Measurements from ENCODE around the gene TRIM40.

TRIM40 gene

GRCh38 chr6:30150671-30151395 is 14.9 kb downstream of the TRIM40 start:
- H3K27ac Mint-ChIP-seq = no peak overlapping the region
- TF ChIP-seq, protein P1, sequence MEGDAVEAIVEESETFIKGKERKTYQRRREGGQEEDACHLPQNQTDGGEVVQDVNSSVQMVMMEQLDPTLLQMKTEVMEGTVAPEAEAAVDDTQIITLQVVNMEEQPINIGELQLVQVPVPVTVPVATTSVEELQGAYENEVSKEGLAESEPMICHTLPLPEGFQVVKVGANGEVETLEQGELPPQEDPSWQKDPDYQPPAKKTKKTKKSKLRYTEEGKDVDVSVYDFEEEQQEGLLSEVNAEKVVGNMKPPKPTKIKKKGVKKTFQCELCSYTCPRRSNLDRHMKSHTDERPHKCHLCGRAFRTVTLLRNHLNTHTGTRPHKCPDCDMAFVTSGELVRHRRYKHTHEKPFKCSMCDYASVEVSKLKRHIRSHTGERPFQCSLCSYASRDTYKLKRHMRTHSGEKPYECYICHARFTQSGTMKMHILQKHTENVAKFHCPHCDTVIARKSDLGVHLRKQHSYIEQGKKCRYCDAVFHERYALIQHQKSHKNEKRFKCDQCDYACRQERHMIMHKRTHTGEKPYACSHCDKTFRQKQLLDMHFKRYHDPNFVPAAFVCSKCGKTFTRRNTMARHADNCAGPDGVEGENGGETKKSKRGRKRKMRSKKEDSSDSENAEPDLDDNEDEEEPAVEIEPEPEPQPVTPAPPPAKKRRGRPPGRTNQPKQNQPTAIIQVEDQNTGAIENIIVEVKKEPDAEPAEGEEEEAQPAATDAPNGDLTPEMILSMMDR (IDR thresholded peaks at IDR 0.05; ENCODE audit: unreplicated experiment in 3 of 3) = no peak
- H3K9me3 Mint-ChIP-seq = peaks cover 2% of the 10 kb centered on the region
- peaks cover 11% of the 10 kb centered on the region for H3K4me1 Mint-ChIP-seq
- no peaks in the 10 kb centered on the region for H3K36me3 Mint-ChIP-seq (ENCODE audit: low read depth)
- H3K27me3 Mint-ChIP-seq (ENCODE audit: low read depth) = peaks cover 22% of the 10 kb centered on the region
- H3K4me3 Mint-ChIP-seq = no peak overlapping the region

DNA sequence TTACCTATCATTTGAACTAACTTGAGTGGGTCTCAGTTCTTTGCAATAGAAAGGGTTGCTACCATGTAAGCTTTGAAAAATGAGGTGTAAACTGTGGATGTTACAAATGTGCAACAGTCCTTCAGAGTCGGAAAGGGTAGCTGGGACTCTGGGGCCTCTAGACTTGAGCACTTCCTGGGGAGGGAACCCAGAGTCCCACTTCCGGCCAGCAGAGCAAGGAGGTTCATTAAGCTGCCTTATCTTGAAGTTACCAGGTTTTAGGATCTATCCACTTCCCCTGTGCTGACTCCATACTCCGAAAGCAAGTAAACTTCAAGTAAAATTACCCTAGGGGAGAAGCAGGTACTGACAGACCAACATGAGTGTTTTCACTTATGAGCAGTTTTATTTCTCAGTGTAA is 15.6 kb downstream of the TRIM40 start:
- Mint-ChIP-seq H3K27ac (no peak overlapping the region), H3K4me3 (no peak overlapping the region), H3K9me3 (peaks cover 2% of the 10 kb centered on the region), H3K4me1 (peaks cover 16% of the 10 kb centered on the region), H3K36me3 (ENCODE audit: low read depth) (no peaks in the 10 kb centered on the region), H3K27me3 (ENCODE audit: low read depth) (peaks cover 18% of the 10 kb centered on the region)
- TF ChIP-seq, protein P1 (IDR thresholded peaks at IDR 0.05; ENCODE audit: unreplicated experiment in 3 of 3) = no peak

DNA sequence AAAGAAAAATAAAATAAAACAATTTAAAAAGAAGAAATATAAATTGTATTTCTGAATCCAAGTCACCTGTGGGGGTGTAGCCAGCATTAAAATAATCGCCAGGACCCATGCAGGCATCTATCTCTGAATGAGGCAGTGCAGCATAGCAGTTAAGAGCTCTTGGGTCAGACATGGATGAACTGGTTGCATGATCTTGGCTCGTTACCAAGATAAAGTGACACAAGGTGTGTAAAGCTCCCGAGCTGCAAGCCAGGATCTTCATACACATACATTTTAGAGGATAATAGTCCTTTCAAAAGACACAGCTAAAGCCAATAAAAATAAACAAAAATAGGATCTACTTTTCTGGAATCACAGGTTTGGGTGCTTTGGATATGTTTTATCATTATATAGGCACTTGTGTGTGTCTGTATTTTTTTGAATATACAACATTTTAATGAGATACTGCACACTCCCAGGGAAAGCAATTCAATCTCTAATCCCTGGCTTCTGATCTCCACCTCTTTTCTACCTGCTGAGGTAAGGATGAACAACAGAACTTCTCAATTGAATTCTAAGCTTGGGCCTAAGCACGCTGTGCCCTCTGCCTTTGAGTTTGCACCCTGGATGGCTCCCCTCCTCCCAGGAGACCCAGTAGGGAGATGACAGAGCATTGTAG is 16.2 kb downstream of the TRIM40 start:
- Mint-ChIP-seq H3K27ac (no peak overlapping the region), H3K36me3 (ENCODE audit: low read depth) (no peaks in the 10 kb centered on the region), H3K9me3 (peaks cover 2% of the 10 kb centered on the region)

DNA sequence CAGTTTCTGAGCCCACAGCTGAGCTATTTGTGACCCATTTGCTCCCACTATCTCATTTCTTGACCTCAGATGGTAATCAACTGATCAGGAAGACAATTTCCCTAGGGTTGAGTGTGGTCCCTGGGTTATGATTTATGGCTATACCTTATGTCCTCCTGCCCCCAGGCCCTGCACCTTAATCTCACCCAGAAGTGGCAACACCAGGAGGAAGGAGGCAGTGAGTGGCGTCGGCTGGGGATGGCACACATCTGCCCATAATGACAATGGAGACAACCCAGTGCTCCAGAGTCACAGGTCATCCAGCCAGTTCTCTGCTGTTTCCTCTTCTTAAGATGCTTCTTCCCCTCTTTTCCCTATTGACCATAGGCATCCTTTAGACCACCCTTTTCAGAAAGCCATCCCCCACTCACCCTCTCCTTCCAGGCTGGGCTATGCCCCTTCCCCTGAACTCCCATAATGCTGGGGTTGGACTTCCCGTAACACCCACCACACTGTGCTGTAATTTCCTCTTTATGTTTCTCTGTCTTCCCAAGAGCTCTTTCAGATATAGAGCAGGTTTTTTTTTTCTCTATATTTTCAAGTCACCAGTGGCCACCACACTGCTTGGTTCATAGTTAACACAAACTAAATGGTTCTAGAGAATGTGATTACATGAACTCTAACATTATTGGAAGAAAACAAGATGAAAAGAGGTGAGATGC is 17.1 kb downstream of the TRIM40 start:
- Mint-ChIP-seq H3K27me3 (ENCODE audit: low read depth) (peaks cover 13% of the 10 kb centered on the region), H3K4me3 (no peak overlapping the region), H3K9me3 (peaks cover 2% of the 10 kb centered on the region), H3K27ac (no peak overlapping the region), H3K36me3 (ENCODE audit: low read depth) (no peaks in the 10 kb centered on the region), H3K4me1 (peaks cover 16% of the 10 kb centered on the region)
- TF ChIP-seq, protein P1 (IDR thresholded peaks at IDR 0.05; ENCODE audit: unreplicated experiment in 3 of 3) = no peak

More for the DNA sequence above, 16.2 kb downstream of the TRIM40 start:
- TF ChIP-seq, protein P1 (IDR thresholded peaks at IDR 0.05; ENCODE audit: unreplicated experiment in 3 of 3) = no peak
- peaks cover 18% of the 10 kb centered on the region for H3K27me3 Mint-ChIP-seq (ENCODE audit: low read depth)
- peaks cover 16% of the 10 kb centered on the region for H3K4me1 Mint-ChIP-seq
- no peak overlapping the region for H3K4me3 Mint-ChIP-seq

GRCh38 chr6:30154061-30154460 is 18.1 kb downstream of the TRIM40 start:
- Mint-ChIP-seq H3K36me3 (ENCODE audit: low read depth) (no peaks in the 10 kb centered on the region), H3K4me1 (peaks cover 16% of the 10 kb centered on the region), H3K27me3 (ENCODE audit: low read depth) (peaks cover 13% of the 10 kb centered on the region), H3K27ac (no peak overlapping the region), H3K9me3 (peaks cover 2% of the 10 kb centered on the region), H3K4me3 (no peak overlapping the region)
- TF ChIP-seq, protein P1 (IDR thresholded peaks at IDR 0.05; ENCODE audit: unreplicated experiment in 3 of 3) = no peak

Data from nephron (organoid).